Neural progenitor cell (in vitro differentiated cells): ENCODE measurements around the gene INHBC. TPM values are rescaled to one million over a fixed set of nuclear protein-coding genes. Genes with fewer than 3 reads are reported as not detected.

ENCODE experiments used
- DNase-seq: peaks from one replicate; pipeline ENCODE4 v3.0.0-alpha.2; 2016; ENCODE audit warnings: low spot score
- H2AFZ ChIP-seq: fragments of 200-600 bp; sonication (generic); replicated peaks from 2 replicates; pipeline ENCODE4 v1.6.1; 2016; ENCODE audit warnings: antibody characterized with exemption
- H3F3A ChIP-seq: fragments of 200-600 bp; sonication (generic); 2 replicates; pipeline ENCODE4 v1.6.1; 2016; ENCODE audit warnings: antibody characterized with exemption, low read depth
- H3K27ac ChIP-seq: fragments of 200-600 bp; sonication (generic); 2 replicates; pipeline ENCODE4 v1.5.1; 2016; ENCODE audit warnings: mild to moderate bottlenecking
- H3K27me3 ChIP-seq: fragments of 200-600 bp; sonication (generic); 2 replicates; pipeline ENCODE4 v1.6.1; 2016; ENCODE audit warnings: mild to moderate bottlenecking, moderate library complexity
- H3K36me3 ChIP-seq: fragments of 200-600 bp; sonication (generic); 2 replicates; pipeline ENCODE4 v1.5.1; 2016
- H3K4me1 ChIP-seq: fragments of 200-600 bp; sonication (generic); 2 replicates; pipeline ENCODE4 v1.6.1; 2016; ENCODE audit warnings: mixed run types
- H3K4me2 ChIP-seq: fragments of 200-600 bp; sonication (generic); 2 replicates; pipeline ENCODE4 v1.6.1; 2016
- H3K4me3 ChIP-seq: fragments of 200-600 bp; sonication (generic); 2 replicates; pipeline ENCODE4 v1.5.1; 2016
- H3K79me2 ChIP-seq: fragments of 200-600 bp; sonication (generic); 2 replicates; pipeline ENCODE4 v1.6.1; 2016; ENCODE audit warnings: low read depth
- H3K9ac ChIP-seq: fragments of 200-600 bp; sonication (generic); 2 replicates; pipeline ENCODE4 v1.6.1; 2016
- H3K9me3 ChIP-seq: fragments of 200-600 bp; sonication (generic); 2 replicates; pipeline ENCODE4 v1.5.1; 2016; ENCODE audit warnings: low read depth
- H4K20me1 ChIP-seq: fragments of 200-600 bp; sonication (generic); 2 replicates; pipeline ENCODE4 v1.6.1; 2016; ENCODE audit warnings: low read depth
- H3K27ac Mint-ChIP-seq: 3 replicates; pipeline ENCODE4 v1.8.0; 2021; ENCODE audit warnings: mixed read lengths
- H3K27me3 Mint-ChIP-seq: 2 replicates; pipeline ENCODE4 v1.8.0; 2022; ENCODE audit warnings: low read depth, mild to moderate bottlenecking, inconsistent platforms, moderate library complexity, mixed read lengths; ENCODE audit not compliant: insufficient read depth
- H3K36me3 Mint-ChIP-seq: 3 replicates; pipeline ENCODE4 v1.8.0; 2021; ENCODE audit warnings: mixed read lengths
- H3K4me1 Mint-ChIP-seq: 3 replicates; pipeline ENCODE4 v1.8.0; 2021; ENCODE audit warnings: mixed read lengths
- H3K4me3 Mint-ChIP-seq: 3 replicates; pipeline ENCODE4 v1.8.0; 2021; ENCODE audit warnings: mild to moderate bottlenecking, moderate library complexity, mixed read lengths
- H3K9me3 Mint-ChIP-seq: 3 replicates; pipeline ENCODE4 v1.8.0; 2020; ENCODE audit warnings: mixed read lengths
- CTCF ChIP-seq: fragments of 200-600 bp; sonication (generic); IDR thresholded peaks from 2 replicates; pipeline ENCODE4 v1.5.1; 2017; ENCODE audit warnings: antibody characterized with exemption, mild to moderate bottlenecking
- EZH2 ChIP-seq: fragments of 200-600 bp; sonication (generic); IDR thresholded peaks from 2 replicates; pipeline ENCODE4 v1.6.1; 2017; ENCODE audit warnings: antibody characterized with exemption, mild to moderate bottlenecking, moderate library complexity
- EZH2phosphoT487 ChIP-seq: fragments of 200-600 bp; sonication (generic); IDR thresholded peaks from 2 replicates; pipeline ENCODE4 v1.6.1; 2017; ENCODE audit warnings: antibody characterized with exemption
- total RNA-seq: library from RNA; depleted of rRNA; stranded (reverse); fragments of >200 nt; gene quantifications from 2 replicates; pipeline ENCODE4 v1.2.3, GENCODE V29; 2015; ENCODE audit warnings: low replicate concordance

INHBC gene
- total RNA-seq, 1 donor from 2014 or later: not detected

GRCh38 chr12:57433370-57433769, 1.2 kb upstream of the INHBC start:
- H3K36me3 Mint-ChIP-seq: peaks cover 2% of the 10 kb centered on the region
- H2AFZ ChIP-seq: no peak overlapping the region

GRCh38 chr12:57435293-57435692, 709 bp downstream of the INHBC start:
- Mint-ChIP-seq H3K4me1 (peaks cover 15% of the 10 kb centered on the region), H3K27ac (peak overlapping the region; percentile 1), H3K9me3 (no peaks in the 10 kb centered on the region), H3K36me3 (no peaks in the 10 kb centered on the region), H3K27me3 (peaks cover 4% of the 10 kb centered on the region), H3K4me3 (no peak overlapping the region)
- H3K79me2 ChIP-seq: peaks cover 1% of the 10 kb centered on the region
- peaks cover 5% of the 10 kb centered on the region for H3K4me1 ChIP-seq
- no peaks in the 10 kb centered on the region for H4K20me1 ChIP-seq
- H3K9me3 ChIP-seq: no peaks in the 10 kb centered on the region
- no peak for DNase-seq
- H3K4me3 ChIP-seq: no peak overlapping the region
- no peak overlapping the region for H3K4me2 ChIP-seq
- no peaks in the 10 kb centered on the region for H3K27me3 ChIP-seq
- H2AFZ ChIP-seq: no peak overlapping the region
- H3K27ac ChIP-seq: no peak overlapping the region
- TF ChIP-seq EZH2 (no peak), EZH2phosphoT487 (no peak), CTCF (no peak)
- H3K9ac ChIP-seq: no peak overlapping the region
- H3F3A ChIP-seq: peaks cover 14% of the 10 kb centered on the region
- H3K36me3 ChIP-seq: no peaks in the 10 kb centered on the region

More at GRCh38 chr12:57433370-57433769, 1.2 kb upstream of the INHBC start:
- Histone ChIP-seq H3K36me3 (no peaks in the 10 kb centered on the region), H3K4me2 (no peak overlapping the region), H3F3A (peaks cover 24% of the 10 kb centered on the region), H3K9ac (no peak overlapping the region), H3K4me3 (no peak overlapping the region), H3K79me2 (peaks cover 20% of the 10 kb centered on the region), H3K9me3 (no peaks in the 10 kb centered on the region), H3K4me1 (peaks cover 11% of the 10 kb centered on the region), H3K27me3 (no peaks in the 10 kb centered on the region), H4K20me1 (peaks cover 4% of the 10 kb centered on the region), H3K27ac (no peak overlapping the region)
- Mint-ChIP-seq H3K4me3 (no peak overlapping the region), H3K4me1 (peaks cover 26% of the 10 kb centered on the region), H3K27ac (no peak overlapping the region), H3K9me3 (no peaks in the 10 kb centered on the region), H3K27me3 (peaks cover 6% of the 10 kb centered on the region)
- TF ChIP-seq EZH2phosphoT487: no peak
- TF ChIP-seq CTCF: no peak
- no peak for TF ChIP-seq EZH2
- DNase-seq: no peak

GRCh38 chr12:57438400-57438799, 3.8 kb downstream of the INHBC start:
- Histone ChIP-seq H3K4me1 (no peaks in the 10 kb centered on the region), H3K4me3 (no peak overlapping the region), H3K79me2 (no peaks in the 10 kb centered on the region), H3K9me3 (no peaks in the 10 kb centered on the region), H2AFZ (no peak overlapping the region), H3K36me3 (no peaks in the 10 kb centered on the region), H4K20me1 (no peaks in the 10 kb centered on the region), H3K9ac (no peak overlapping the region), H3K27ac (no peak overlapping the region), H3K4me2 (no peak overlapping the region), H3F3A (no peaks in the 10 kb centered on the region), H3K27me3 (no peaks in the 10 kb centered on the region)
- TF ChIP-seq EZH2phosphoT487 (no peak), CTCF (no peak), EZH2 (no peak)
- no peak overlapping the region for H3K27ac Mint-ChIP-seq
- H3K4me3 Mint-ChIP-seq: no peak overlapping the region
- H3K36me3 Mint-ChIP-seq: no peaks in the 10 kb centered on the region
- peaks cover 7% of the 10 kb centered on the region for H3K9me3 Mint-ChIP-seq
- H3K4me1 Mint-ChIP-seq: peaks cover 6% of the 10 kb centered on the region
- peaks cover 4% of the 10 kb centered on the region for H3K27me3 Mint-ChIP-seq
- no peak for DNase-seq
